Activated T-cell treated with anti-CD3 and anti-CD28 coated beads, Interleukin-2, amount 50 U/mL, for 24 hours (primary cell): ENCODE results near the gene CCDC91.
"Not testable (repeated sequence)": the region's sequence is repeated elsewhere in the genome, so short reads cannot be mapped to it uniquely, and the experiment has no call there.

Experiments used
- DNase-seq: peaks from one replicate; pipeline ENCODE4 v3.0.0-alpha.2; 2020
- H3K27ac Mint-ChIP-seq: 2 replicates; pipeline ENCODE4 v1.8.0; 2020; ENCODE audit warnings: mild to moderate bottlenecking, mixed read lengths
- H3K27me3 Mint-ChIP-seq: 2 replicates; pipeline ENCODE4 v1.8.0; 2020; ENCODE audit warnings: mixed read lengths
- H3K36me3 Mint-ChIP-seq: 2 replicates; pipeline ENCODE4 v1.8.0; 2020; ENCODE audit warnings: low read depth, mixed read lengths
- H3K4me1 Mint-ChIP-seq: 2 replicates; pipeline ENCODE4 v1.8.0; 2020; ENCODE audit warnings: low read depth, mixed read lengths
- H3K4me3 Mint-ChIP-seq: 2 replicates; pipeline ENCODE4 v1.8.0; 2020; ENCODE audit warnings: mild to moderate bottlenecking, moderate library complexity, mixed read lengths
- H3K9me3 Mint-ChIP-seq: 2 replicates; pipeline ENCODE4 v1.8.0; 2020; ENCODE audit warnings: mixed read lengths

The CCDC91 gene

DNA sequence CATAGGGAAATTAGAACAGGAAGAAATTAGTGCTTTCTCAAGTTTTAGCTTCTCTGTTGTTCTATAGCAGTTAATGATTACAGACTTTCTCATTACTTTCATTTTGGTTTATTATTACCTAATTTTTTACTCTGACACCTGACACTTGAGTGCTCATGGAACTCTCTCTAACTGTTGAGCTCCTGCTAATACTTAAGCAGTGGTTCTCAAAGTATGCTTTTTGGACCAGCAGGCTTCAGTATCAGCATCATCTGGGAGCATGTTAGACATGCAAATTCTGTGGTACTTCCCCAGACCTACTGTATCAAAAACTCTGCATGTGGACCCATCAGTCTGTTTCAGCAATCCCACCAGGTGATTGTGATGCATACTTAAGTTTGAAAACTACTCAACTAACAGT, 235.3 kb downstream of the CCDC91 start:
- DNase-seq: no peak
- Mint-ChIP-seq H3K4me3 (no peak overlapping the region), H3K9me3 (peaks cover 2% of the 10 kb centered on the region), H3K4me1 (peaks cover 1% of the 10 kb centered on the region), H3K36me3 (peaks cover 15% of the 10 kb centered on the region), H3K27ac (no peak overlapping the region), H3K27me3 (no peaks in the 10 kb centered on the region)

DNA sequence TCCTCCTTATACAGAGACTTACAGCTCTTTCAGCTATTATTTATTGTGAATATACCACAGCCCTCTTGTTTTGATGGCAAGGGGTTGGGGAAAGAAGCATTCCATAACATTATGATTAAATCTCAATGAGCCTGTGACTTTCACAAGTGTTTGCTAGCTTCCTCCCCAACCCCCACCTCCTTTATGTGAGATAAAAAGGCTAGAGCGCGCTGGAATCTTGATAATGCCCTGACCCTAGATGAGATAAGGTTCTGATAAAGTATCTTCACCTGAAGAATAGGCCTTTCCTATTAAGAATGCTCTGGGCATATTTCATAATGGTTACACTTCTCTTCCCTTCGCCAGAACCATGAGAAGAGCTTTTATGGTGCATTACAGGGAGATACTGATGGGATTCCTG, 236.8 kb downstream of the CCDC91 start:
- DNase-seq: no peak
- no peak overlapping the region for H3K27ac Mint-ChIP-seq
- H3K9me3 Mint-ChIP-seq: no peaks in the 10 kb centered on the region
- peaks cover 1% of the 10 kb centered on the region for H3K4me1 Mint-ChIP-seq
- no peak overlapping the region for H3K4me3 Mint-ChIP-seq
- H3K36me3 Mint-ChIP-seq: peaks cover 5% of the 10 kb centered on the region
- H3K27me3 Mint-ChIP-seq: no peaks in the 10 kb centered on the region

DNA sequence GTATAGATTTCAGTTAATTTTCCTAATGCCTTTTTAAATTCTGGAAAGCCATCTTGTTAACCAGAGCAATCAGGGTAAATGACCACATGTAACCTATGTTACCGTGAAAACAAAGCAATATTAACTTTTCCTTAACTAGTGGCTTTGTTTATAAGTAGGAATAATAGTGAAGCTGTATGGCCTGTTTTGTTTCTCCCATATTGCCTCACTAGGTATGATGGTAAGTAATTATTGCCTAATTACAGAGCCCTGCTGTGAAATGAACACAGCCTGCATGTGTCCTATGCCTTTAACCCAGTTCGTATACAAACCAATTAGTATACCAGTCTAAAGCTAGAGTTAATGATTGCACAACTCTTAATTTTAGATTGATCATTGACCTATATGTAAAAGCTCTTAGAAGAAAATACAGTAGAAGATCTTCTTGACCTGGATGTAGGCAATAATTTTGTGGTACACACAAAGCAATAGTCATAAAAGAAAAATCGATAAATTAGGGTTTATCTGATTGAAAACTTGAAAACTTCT, 249.9 kb downstream of the CCDC91 start:
- Mint-ChIP-seq H3K27me3 (no peaks in the 10 kb centered on the region), H3K4me3 (no peak overlapping the region)

DNA sequence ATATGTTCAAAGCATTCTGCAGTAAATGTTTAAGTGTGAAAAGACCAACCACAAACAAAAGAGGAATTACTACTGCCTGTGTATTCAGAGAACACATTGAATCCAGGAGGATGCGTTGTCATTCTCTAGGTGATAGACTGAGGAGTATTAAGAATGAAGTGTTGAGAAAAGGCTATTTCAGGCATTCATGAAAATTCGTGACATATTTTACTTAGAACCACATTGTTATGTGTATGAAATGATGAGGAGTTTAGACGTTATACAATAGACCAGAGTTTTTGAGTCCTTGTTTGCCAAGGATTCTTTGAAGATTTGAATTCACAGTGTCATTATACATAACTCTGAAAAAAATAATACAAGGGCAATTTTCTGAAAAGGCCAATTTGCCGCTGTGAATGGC, 251.8 kb downstream of the CCDC91 start:
- peaks cover 4% of the 10 kb centered on the region for H3K36me3 Mint-ChIP-seq
- DNase-seq: no peak
- no peak overlapping the region for H3K4me3 Mint-ChIP-seq
- H3K27me3 Mint-ChIP-seq: no peaks in the 10 kb centered on the region
- H3K9me3 Mint-ChIP-seq: no peaks in the 10 kb centered on the region
- no peak overlapping the region for H3K27ac Mint-ChIP-seq
- H3K4me1 Mint-ChIP-seq: peaks cover 10% of the 10 kb centered on the region

More for the DNA sequence above, 249.9 kb downstream of the CCDC91 start:
- no peak for DNase-seq
- Mint-ChIP-seq H3K27ac (no peak overlapping the region), H3K36me3 (peaks cover 5% of the 10 kb centered on the region), H3K9me3 (no peaks in the 10 kb centered on the region), H3K4me1 (peaks cover 10% of the 10 kb centered on the region)

DNA sequence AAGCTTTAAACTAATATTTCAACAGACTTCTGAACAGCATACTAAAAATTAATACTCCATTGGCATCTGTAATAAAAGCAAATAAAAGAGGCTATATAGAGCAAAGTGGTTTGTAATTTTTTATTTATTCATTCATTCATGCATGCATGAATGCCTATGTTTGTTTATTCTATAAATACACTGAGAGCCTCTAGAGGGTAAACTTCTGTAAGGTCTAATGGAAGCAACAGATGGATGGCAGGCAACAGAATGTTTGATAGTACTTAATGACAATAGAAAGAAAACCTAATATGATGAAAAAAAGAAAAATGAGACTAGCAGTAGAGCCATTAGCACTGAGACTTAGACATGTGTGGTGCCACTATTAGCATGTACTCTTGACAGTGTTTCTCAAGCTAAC, 253.1 kb downstream of the CCDC91 start:
- H3K27ac Mint-ChIP-seq: no peak overlapping the region
- no peaks in the 10 kb centered on the region for H3K9me3 Mint-ChIP-seq
- no peak for DNase-seq
- peaks cover 4% of the 10 kb centered on the region for H3K36me3 Mint-ChIP-seq
- H3K27me3 Mint-ChIP-seq: no peaks in the 10 kb centered on the region
- H3K4me1 Mint-ChIP-seq: peaks cover 10% of the 10 kb centered on the region
- H3K4me3 Mint-ChIP-seq: no peak overlapping the region

DNA sequence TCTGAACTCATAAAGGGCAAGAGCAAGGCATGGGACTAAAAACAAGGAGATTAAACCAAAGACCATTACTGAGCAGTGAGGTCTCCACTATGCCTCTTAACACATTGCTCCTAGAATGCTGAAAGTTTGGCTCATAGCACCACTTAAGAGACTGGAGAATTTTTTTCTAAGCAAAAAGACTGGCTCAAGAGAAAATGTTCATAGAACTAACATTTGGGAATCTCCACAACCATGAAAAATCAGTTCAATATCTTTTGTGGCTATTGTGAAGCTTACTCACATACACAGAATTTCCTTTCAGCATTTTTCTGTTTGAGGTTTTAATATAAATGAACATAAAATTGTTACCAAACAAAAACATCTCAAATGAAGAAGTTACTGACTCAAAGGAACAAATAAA, 255.8 kb downstream of the CCDC91 start:
- Mint-ChIP-seq H3K9me3 (no peaks in the 10 kb centered on the region), H3K4me3 (no peak overlapping the region), H3K27me3 (no peaks in the 10 kb centered on the region), H3K36me3 (peaks cover 8% of the 10 kb centered on the region), H3K27ac (no peak overlapping the region), H3K4me1 (no peaks in the 10 kb centered on the region)
- DNase-seq: no peak

DNA sequence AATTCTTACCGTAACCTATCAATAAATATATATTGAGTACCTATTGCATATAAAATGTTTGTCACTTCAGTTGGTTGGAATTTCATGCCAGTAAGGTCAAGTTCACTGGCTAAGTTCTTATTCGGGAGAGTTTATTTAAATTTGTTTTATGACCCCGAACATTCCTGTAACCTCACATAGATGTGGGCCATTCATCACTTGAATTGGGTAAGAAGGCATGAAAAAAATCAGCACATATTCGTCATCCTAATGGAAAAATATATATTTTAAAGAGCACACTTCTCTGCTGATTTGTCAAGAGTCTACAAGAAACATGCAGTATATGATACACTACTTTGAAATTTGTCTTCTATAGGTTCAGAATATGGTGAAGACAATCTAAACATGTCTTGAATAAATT, 263.4 kb downstream of the CCDC91 start:
- Mint-ChIP-seq H3K27ac (no peak overlapping the region), H3K4me3 (no peak overlapping the region), H3K36me3 (peaks cover 63% of the 10 kb centered on the region), H3K27me3 (no peaks in the 10 kb centered on the region), H3K9me3 (no peaks in the 10 kb centered on the region), H3K4me1 (no peaks in the 10 kb centered on the region)
- DNase-seq: no peak

DNA sequence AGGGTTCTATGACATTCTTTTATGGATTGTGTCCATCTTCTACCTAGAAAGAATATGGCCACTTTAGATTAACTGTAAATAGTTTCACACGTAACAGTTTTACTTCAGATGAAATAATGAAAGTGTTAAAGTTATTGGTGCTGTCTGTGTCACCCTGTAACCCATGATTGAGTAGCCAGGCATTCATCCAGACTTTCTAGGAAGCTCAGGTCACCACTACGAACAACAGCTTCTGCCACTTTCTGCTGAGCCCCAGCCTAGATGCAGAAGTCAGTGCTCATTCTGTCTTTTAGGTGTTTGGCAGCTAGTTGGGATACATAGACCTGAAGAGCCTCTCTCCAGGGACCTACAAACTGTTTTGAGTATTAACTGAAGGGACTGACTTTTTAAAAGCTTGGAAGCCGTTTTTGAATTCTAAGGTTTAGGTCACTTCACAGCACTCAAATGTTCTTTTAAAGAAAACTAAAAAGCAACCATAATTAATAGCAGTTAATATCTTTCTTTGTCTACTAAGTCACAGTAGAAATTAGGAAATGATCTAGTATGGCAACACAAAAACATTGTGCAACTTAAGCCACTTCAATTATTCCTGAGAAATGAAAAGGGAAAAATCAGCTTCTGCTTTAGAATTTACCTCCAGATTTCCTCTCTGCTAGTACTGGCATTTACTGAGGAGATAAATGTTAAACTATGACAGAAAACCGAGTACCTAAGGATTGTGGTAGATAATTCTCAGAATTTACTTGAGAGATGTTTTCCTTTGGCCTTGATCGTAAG, 266.9 kb downstream of the CCDC91 start:
- H3K4me1 Mint-ChIP-seq: no peaks in the 10 kb centered on the region
- peaks cover 77% of the 10 kb centered on the region for H3K36me3 Mint-ChIP-seq
- no peaks in the 10 kb centered on the region for H3K27me3 Mint-ChIP-seq
- H3K4me3 Mint-ChIP-seq: no peak overlapping the region
- no peak overlapping the region for H3K27ac Mint-ChIP-seq
- no peaks in the 10 kb centered on the region for H3K9me3 Mint-ChIP-seq
- DNase-seq: no peak

DNA sequence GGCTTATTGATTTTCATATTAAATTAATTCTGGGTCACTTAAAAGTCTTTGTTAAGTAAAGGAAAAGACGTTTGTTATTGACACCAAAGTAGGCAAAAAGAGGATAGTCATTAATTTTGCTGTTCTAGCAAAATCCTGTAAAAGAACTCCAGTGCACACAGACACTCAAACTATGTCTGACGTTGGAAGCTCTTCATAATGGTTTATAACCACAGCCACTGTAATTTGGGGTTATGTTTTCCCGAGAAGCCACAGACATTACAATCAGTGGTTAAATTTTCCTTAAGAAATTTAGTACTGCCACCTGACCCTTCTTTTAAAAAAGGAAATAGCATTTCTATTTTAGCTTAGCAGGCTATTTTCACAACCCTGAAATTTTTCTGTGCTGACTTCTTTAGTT, 267.5 kb downstream of the CCDC91 start:
- no peak overlapping the region for H3K27ac Mint-ChIP-seq
- H3K27me3 Mint-ChIP-seq: no peaks in the 10 kb centered on the region
- no peak for DNase-seq
- no peaks in the 10 kb centered on the region for H3K9me3 Mint-ChIP-seq
- peaks cover 77% of the 10 kb centered on the region for H3K36me3 Mint-ChIP-seq
- no peaks in the 10 kb centered on the region for H3K4me1 Mint-ChIP-seq
- no peak overlapping the region for H3K4me3 Mint-ChIP-seq

DNA sequence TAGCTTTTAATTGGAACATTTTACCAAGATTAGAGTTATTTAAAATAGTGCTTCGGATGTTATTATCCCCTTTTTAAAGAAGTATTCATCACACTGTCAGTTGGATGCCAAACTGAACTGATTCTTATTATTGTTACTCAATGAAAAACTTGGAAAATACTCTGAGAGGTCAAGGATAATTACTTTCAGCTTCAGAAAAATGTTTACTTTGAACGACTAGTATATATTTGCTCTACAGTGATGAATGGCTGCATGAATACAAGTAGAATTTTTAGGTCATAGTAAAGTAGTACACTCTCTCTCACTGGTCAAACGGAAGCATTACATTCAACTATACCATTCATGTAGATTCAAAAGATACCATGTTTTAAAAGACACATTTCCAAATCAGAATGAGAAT, 269.2 kb downstream of the CCDC91 start:
- peaks cover 77% of the 10 kb centered on the region for H3K36me3 Mint-ChIP-seq
- H3K27ac Mint-ChIP-seq: no peak overlapping the region
- H3K4me1 Mint-ChIP-seq: no peaks in the 10 kb centered on the region
- H3K27me3 Mint-ChIP-seq: no peaks in the 10 kb centered on the region
- no peaks in the 10 kb centered on the region for H3K9me3 Mint-ChIP-seq
- no peak overlapping the region for H3K4me3 Mint-ChIP-seq
- no peak for DNase-seq

DNA sequence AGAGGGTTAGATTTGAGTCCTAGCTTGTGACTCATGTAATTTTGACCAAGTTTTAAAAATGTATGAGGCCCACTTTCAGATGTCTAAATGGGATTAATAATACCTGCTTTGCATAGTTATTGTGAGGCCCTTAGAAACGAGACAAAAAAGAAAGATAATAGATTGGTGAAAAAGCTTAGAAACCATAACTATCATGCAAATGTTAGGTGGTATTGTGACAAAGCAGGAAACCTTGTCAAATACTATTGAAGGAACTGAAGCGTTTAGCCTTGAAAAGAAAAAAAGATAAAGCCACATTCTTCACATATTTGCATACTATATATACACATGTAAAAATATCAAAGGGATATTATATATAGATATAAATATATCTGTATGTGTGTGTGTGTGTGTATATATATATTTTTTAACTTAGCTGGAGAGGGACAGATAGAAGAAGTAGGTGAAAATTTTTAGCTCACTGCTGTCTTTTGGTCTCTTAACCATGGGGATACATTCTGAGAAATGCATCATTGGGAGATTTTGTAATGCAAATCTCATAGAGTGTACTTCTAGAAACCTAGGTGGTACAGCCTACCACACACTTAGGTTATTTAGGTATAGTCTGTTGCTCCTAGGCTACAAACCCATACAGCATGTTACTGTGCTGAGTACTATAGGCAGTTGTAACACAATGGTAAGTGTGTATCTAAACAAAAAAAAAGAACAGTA, 270.3 kb downstream of the CCDC91 start:
- no peak overlapping the region for H3K27ac Mint-ChIP-seq
- H3K36me3 Mint-ChIP-seq: peaks cover 78% of the 10 kb centered on the region
- H3K4me3 Mint-ChIP-seq: no peak overlapping the region
- H3K4me1 Mint-ChIP-seq: no peaks in the 10 kb centered on the region
- no peak for DNase-seq
- H3K27me3 Mint-ChIP-seq: no peaks in the 10 kb centered on the region
- no peaks in the 10 kb centered on the region for H3K9me3 Mint-ChIP-seq

DNA sequence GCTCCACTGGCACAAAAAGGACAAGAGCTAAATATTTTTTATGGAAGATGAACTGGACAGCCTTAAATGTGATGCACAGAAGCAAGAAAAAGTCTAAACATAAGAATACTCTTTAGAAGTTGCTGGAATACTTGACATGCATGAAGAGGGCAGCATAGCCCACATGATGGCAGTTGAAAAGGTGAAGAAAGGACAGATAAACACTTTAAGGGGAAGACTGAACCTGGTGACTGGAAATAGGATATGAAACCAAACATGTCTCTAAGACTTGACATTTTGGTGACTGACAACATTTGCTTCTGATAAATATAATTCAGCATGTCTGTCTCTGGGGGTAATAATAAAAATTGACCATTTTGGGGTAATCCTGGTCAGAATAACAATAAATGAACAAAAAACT, 273.1 kb downstream of the CCDC91 start:
- Mint-ChIP-seq H3K4me3 (no peak overlapping the region), H3K36me3 (peaks cover 58% of the 10 kb centered on the region), H3K27me3 (no peaks in the 10 kb centered on the region), H3K4me1 (no peaks in the 10 kb centered on the region), H3K9me3 (peaks cover 5% of the 10 kb centered on the region), H3K27ac (no peak overlapping the region)
- DNase-seq: no peak

DNA sequence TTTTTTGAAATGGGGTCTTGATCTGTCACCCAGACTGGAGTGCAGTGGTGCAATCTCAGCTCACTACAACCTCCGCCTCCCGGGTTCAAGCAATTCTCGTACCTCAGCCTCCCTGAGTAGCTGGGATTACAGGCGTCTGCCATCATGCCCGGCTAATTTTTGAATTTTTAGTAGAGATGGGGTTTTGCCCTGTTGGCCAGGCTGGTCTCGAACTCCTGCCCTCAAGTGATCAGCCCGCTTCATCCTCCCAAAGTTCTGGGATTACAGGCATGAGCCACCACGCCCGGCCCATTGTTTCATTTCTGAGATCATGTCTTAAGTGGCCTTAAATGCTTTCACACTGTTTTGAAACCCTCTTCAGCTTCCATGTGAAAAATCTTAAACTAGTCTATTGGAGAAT, 281.5 kb downstream of the CCDC91 start:
- not testable (repeated sequence) for DNase-seq, H3K27me3 Mint-ChIP-seq, H3K27ac Mint-ChIP-seq, H3K4me3 Mint-ChIP-seq, H3K4me1 Mint-ChIP-seq
- H3K36me3 Mint-ChIP-seq: peaks cover 54% of the 10 kb centered on the region
- H3K9me3 Mint-ChIP-seq: peaks cover 23% of the 10 kb centered on the region

DNA sequence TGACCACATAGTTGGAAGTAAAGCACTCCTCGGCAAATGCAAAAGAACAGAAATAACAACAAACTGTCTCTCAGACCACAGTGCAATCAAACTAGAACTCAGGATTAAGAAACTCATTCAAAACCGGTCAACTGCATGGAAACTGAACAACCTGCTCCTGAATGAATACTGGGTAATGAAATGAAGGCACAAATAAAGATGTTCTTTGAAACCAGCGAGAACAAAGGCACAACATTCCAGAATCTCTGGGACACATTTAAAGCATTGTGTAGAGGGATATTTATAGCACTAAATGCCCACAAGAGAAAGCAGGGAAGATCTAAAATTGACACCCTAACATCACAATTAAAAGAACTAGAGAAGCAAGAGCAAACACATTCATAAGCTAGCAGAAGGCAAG, 285.9 kb downstream of the CCDC91 start:
- peaks cover 50% of the 10 kb centered on the region for H3K36me3 Mint-ChIP-seq
- H3K9me3 Mint-ChIP-seq: peaks cover 19% of the 10 kb centered on the region
- not testable (repeated sequence) for H3K4me3 Mint-ChIP-seq, H3K4me1 Mint-ChIP-seq, DNase-seq, H3K27ac Mint-ChIP-seq, H3K27me3 Mint-ChIP-seq

DNA sequence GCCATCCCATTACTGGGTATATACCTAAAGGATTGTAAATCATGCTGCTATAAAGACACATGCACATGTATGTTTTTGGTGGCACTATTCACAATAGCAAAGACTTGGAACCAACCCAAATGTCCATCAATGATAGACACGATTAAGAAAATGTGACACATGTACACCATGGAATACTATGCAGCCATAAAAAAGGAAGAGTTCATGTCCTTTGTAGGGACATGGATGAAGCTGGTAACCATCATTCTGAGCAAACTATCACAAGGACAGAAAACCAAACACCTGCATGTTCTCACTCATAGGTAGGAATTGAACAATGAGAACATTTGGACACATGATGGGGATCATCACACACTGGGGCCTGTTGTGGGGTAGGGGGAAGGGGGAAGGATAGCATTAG, 288.8 kb downstream of the CCDC91 start:
- H3K4me1 Mint-ChIP-seq, H3K27ac Mint-ChIP-seq, H3K27me3 Mint-ChIP-seq, H3K9me3 Mint-ChIP-seq, H3K4me3 Mint-ChIP-seq, DNase-seq: not testable (repeated sequence)
- peaks cover 38% of the 10 kb centered on the region for H3K36me3 Mint-ChIP-seq
